Astrocyte of the spinal cord (primary cell): ENCODE data around the gene CXCL5.

Experiments used
- DNase-seq: peaks from one replicate; pipeline ENCODE4 v3.0.0; 2011; ENCODE audit warnings: low read depth, low spot score
- H3K4me3 ChIP-seq: 2 replicates; pipeline ENCODE4 v1.5.1; 2011; ENCODE audit warnings: low read depth, mild to moderate bottlenecking, low read length, moderate library complexity
- in situ Hi-C: cut with HindIII; loops from 2 replicates; pipeline ENCODE4 v1.10.0; 2017; ENCODE audit warnings: low sequenced_read_pairs
- TF ChIP-seq, protein P1 (sequence below): IDR thresholded peaks from 2 replicates; pipeline ENCODE4 v1.5.1; 2012; ENCODE audit warnings: low read depth, mild to moderate bottlenecking, low read length, inconsistent platforms

CXCL5 gene

DNA sequence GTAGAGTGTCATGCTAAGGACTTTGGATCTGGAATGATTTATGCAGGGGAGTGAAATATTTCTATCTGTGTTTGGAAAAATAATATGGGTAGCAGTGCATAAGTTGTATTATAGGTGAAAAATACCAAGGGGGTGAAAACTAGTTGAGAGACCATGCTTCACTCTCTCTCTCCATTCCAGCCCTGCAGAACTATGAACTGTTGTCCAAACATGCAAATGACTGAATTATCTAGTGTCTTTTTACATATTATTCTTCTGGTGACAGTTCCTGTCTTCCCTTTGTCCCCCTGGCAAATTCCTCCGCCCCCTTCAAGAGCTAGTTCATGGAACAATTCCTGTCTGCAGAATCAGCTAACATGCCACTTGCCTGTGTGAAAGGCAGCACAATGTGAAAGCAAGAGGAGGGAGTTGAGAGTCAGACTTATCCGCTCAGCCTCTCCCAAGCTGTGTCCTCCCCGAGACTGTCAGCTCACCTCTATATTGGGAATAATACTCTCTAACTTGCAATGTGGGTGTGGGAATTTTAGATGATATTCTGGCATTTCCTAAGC is 19.0 kb downstream of the CXCL5 start:
- TF ChIP-seq, protein P1, sequence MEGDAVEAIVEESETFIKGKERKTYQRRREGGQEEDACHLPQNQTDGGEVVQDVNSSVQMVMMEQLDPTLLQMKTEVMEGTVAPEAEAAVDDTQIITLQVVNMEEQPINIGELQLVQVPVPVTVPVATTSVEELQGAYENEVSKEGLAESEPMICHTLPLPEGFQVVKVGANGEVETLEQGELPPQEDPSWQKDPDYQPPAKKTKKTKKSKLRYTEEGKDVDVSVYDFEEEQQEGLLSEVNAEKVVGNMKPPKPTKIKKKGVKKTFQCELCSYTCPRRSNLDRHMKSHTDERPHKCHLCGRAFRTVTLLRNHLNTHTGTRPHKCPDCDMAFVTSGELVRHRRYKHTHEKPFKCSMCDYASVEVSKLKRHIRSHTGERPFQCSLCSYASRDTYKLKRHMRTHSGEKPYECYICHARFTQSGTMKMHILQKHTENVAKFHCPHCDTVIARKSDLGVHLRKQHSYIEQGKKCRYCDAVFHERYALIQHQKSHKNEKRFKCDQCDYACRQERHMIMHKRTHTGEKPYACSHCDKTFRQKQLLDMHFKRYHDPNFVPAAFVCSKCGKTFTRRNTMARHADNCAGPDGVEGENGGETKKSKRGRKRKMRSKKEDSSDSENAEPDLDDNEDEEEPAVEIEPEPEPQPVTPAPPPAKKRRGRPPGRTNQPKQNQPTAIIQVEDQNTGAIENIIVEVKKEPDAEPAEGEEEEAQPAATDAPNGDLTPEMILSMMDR = no peak
- in situ Hi-C loops = no loop called here
- no peak overlapping the region for H3K4me3 ChIP-seq
- no peak for DNase-seq

DNA sequence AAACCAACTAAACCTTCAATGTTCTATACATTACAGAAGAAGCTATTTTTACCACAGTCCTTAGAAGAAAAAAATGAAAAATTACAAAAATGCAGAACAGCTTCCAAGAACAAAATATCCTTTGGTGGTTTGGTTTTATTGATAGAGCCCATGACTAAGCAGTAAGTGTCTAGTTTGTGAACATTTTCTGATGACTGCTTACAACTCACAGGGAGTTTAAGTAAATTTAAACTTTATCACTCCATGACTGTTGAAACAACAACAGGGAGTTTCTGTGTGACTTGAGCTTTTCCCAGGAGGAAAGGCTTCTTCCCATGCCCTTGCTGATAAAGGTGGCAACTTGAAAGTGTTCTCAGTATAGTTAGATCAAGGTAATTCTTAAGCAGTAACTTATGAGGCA is 19.6 kb downstream of the CXCL5 start:
- no peak overlapping the region for H3K4me3 ChIP-seq
- TF ChIP-seq, protein P1 = no peak
- in situ Hi-C loops = no loop called here
- peak; percentile 93 for DNase-seq

DNA sequence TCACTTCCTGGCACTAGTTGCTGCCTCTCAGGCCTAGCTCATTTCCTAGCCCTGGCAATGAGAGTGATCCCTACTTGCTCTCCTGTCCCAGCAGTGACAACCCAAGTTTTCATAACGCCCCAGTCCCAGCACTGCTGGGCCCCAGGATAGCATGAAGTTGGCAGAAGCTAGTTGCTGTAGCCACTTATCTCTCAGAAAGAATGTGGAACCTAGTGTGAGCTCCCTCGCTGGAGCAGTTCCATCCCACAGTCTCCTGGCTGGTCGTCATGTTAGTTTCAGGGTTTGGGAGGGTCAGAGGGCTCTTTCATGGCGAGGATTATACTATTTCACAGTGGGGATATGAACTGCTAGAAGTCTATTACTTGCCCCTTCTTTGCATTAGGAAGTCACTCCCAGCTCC is 21.8 kb downstream of the CXCL5 start:
- peak; percentile 51 for DNase-seq
- TF ChIP-seq, protein P1 = no peak
- in situ Hi-C loops = no loop called here
- H3K4me3 ChIP-seq = no peak overlapping the region

DNA sequence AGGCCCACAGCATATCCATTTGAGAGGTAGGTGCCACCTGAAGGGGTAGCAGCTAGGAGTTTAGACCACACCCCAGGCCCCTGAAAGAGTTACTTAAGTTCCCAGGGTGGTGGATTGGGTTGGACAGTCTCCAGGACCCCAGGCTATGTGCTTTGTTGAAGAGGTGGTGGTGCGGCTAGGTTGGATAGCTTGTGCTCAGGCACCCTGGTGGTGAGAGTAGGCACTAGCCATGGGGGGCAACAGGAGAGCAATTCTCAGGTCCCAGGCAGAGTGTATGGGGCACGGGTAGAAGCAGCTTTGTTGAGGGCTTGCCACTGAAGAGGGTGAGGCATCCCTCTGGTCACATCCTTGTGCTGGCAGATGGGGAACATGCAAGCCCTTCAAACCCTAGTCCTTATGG is 22.3 kb downstream of the CXCL5 start:
- no peak overlapping the region for H3K4me3 ChIP-seq
- no peak for DNase-seq
- in situ Hi-C loops = no loop called here
- TF ChIP-seq, protein P1 = no peak

DNA sequence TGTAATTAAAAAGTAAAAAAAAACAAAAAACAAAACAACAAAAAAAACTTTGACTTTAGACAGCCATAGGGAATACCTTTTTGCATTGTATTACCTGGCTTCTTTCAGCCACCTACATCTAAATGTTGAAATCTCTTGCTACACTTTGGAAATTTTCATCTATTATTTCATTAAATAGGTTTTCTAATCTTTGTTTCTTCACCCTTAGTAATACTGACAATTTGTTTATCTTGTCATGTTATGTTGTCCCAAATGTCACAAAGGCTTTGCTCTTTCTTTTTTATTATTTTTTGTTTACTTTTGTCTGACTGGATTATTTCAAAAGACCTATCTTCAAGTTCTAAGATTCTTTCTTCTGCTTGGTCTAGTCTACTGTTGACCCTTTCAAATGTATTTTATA is 24.1 kb downstream of the CXCL5 start:
- TF ChIP-seq, protein P1 = no peak
- DNase-seq = no peak
- H3K4me3 ChIP-seq = no peak overlapping the region
- in situ Hi-C loops = no loop called here

DNA sequence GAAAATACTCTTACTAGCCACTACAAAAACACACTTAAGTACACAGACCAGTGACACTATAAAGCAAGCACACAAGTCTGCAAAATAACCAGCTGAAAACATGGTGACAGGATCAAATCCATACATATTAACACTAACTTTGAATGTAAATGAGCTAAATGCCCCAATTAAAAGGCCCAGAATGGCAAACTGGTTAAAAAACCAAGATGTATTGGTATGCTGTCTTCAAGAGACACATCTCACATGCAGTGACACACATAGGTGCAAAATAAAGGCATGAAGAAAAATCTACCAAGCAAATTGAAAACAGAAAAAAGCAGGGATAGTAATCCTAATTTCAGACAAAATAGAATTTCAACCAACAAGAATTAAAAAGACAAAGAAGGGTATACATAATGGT is 27.5 kb downstream of the CXCL5 start:
- TF ChIP-seq, protein P1 = no peak
- no peak for DNase-seq
- in situ Hi-C loops = no loop called here
- H3K4me3 ChIP-seq = no peak overlapping the region

DNA sequence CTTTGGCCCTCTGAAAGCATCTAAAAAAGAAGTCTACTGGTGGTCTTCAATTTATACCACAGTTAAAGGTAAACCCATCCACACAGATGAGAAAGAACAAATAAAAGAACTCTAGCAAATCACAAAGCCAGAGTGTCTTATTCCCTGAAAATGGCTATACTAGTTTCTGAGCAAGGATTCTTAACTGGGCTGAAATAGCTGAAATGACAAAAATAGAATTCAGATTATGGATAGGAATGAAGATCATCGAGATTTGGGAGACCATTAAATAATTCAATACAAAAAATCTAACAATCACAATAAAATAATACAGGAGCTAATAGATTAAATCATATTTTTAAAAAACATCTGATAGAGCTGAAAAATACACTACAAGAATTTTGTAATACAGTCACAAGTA is 28.5 kb downstream of the CXCL5 start:
- TF ChIP-seq, protein P1 = no peak
- no peak overlapping the region for H3K4me3 ChIP-seq
- in situ Hi-C loops = no loop called here
- no peak for DNase-seq
